DMS153 (cell line): ENCODE data around the gene KCNIP4.

Source experiments
- DNase-seq: peaks from one replicate; lab custom pipeline; 2025; lab: John Stamatoyannopoulos, UW

The KCNIP4 gene

DNA sequence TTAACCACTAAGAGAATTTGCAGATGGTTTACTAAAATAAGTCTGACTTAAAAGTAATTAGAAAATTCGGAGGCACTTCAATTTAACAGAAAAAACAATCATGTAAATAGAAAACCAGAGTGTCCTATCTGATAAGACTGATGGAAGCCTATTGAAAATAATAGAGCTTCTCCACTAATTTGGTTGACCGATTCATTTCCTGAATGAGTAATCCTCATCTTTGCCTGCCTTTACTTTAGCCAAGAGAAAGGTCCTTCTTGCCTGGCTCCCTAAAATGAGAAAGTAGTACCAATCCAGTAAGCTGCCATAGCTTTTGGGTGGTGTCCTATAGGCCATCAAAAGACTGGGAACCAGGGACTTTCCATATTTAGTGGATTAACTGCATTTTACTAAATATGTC lies 48.4 kb downstream of the KCNIP4 start:
- DNase-seq, result no peak

DNA sequence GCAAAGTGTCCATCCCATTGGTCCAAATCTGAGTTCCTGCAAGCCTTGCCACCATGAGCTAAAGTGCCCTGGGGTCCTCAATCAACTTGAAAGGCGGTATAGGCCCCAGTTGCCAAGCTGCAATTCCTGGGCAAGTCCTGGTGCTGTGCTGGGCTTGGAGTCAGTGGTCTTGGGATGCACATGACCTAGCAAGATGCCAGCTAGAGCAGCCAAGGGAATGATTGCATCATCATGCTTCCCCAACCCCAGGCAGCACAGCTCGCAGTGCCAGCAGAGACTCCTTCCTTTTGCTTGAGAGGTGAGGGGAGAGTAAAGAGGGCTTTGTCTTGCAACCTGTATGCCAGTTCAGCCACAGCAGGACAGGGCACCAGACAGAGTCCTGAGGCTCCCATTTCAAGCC lies 50.5 kb downstream of the KCNIP4 start:
- DNase-seq, result no peak

DNA sequence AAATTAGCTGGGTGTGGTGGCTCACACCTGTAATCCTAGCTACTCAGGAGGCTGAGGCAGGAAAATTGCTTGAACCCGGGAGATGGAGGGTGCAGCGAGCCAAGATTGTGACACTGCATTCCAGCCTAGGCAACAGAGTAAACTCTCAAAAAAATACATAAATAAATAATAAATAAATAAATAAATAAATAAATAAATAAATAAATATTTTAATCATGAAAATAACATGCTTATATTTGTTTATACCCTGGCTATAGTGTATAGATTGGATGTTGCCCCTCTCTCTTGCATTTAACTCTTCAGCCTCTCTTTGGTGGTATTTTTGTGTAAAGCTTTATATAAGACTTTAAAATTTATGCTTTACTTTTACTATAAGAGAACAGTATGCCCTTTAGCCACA lies 51.8 kb downstream of the KCNIP4 start:
- DNase-seq, result no peak

DNA sequence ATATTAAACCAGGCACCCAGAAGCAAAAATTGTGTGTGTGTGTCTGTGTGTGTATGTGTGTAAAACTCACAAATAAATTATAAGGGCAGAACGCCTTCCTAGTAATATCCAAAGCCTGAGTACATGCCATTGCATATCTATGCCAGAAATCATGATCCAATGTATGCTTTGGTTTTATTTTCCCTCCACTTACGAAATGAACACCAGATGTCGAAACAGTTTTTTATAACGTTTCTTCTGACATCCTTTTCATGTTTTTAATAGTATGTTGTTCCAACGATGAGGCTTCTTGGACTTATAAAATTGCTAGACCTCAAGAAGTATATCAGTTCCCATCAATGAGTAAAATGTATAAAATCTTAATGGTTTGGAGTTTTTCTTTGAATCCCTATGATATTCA lies 55.4 kb downstream of the KCNIP4 start:
- no peak for DNase-seq

DNA sequence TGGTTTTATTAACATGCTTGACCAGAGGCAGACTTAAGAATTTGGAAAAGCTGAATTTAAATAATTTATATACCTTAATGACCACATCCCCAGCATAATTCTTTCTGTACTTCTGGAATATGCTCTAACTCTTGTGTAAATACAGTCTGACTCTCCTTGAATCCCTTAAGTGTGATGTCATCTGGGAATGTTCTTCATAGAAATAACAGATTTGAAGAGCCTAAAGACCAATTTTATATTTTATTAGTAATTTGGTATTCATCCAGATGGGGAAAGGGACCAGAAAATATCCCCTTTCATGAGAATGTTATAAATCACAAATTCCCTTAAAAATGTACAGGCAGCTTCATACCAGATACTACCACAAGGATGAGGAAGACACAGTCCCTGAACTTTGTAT lies 58.3 kb downstream of the KCNIP4 start:
- DNase-seq, result no peak

- DNase-seq, result no peak
Measured at GRCh38 chr4:21888195-21888976, 60.2 kb downstream of the KCNIP4 start.

- no peak for DNase-seq
Measured at GRCh38 chr4:21887481-21887880, 61.1 kb downstream of the KCNIP4 start.

GRCh38 chr4:21885770-21886169 lies 62.8 kb downstream of the KCNIP4 start:
- no peak for DNase-seq

DNA sequence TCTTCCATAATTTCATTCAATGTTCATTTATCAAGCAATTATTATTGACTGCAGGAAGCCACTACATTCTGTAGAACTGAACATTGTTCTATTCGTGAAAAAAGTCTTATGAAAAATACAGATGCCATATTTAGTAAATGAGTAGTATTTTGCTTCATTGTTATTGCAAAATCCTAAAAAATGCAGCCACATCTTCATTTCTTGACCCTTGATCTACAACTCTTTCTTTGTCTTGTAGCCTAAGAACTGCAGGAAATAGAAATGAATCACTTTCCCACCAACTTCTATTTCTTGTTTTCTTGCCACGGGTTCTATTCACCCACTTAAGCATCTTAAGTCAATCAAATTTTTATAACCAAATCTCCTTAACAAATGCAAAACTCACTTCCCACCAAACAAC lies 63.3 kb downstream of the KCNIP4 start:
- DNase-seq, result no peak

- DNase-seq, result no peak
Measured at GRCh38 chr4:21884615-21885014, 64.0 kb downstream of the KCNIP4 start.

DNA sequence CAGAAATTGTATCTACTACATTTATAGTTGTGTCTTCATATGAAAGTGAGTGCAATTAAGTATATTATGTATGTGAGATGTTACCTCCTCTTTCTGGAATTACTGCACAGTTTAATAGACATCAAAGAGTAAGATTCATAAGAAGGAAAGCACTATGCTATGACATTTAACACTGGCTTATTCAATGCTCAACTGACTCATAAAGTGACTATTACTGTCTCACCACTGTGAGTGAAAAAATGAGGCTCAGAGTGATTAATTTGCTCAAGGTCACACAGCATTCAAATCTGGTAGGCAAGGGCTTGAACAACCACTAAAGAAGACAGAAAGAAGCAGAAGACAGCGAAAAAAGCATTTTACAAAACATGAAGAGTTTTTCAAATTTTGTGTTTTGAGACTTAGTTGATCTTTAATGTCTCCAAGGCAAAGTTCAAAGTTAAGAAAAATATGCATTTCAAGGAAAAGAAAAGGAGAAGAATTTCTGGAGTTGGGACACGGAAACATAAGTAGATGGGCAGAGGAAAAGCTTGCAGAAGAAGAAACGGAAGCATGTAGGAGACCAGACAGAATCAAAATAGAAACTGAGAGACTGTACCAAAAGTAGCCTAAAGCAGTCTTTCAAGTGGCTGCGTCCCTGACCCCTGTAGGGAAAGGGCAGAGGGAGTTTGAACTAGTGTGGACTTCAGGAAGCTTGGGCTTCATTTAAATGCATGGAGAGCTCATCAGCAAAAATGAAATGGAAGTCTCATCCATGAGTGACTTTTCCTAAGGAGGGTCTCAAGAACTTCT lies 66.3 kb downstream of the KCNIP4 start:
- no peak for DNase-seq

GRCh38 chr4:21879187-21879586 lies 69.4 kb downstream of the KCNIP4 start:
- DNase-seq, result no peak

- no peak for DNase-seq
Measured at GRCh38 chr4:21876711-21877110, 71.9 kb downstream of the KCNIP4 start.

- no peak for DNase-seq
Measured at GRCh38 chr4:21873145-21873544, 75.4 kb downstream of the KCNIP4 start.

GRCh38 chr4:21872101-21872500 lies 76.5 kb downstream of the KCNIP4 start:
- no peak for DNase-seq

- DNase-seq, result no peak
Measured at GRCh38 chr4:21869978-21870745, 78.4 kb downstream of the KCNIP4 start.

- no peak for DNase-seq
Measured at GRCh38 chr4:21864686-21865085, 83.9 kb downstream of the KCNIP4 start.

DNA sequence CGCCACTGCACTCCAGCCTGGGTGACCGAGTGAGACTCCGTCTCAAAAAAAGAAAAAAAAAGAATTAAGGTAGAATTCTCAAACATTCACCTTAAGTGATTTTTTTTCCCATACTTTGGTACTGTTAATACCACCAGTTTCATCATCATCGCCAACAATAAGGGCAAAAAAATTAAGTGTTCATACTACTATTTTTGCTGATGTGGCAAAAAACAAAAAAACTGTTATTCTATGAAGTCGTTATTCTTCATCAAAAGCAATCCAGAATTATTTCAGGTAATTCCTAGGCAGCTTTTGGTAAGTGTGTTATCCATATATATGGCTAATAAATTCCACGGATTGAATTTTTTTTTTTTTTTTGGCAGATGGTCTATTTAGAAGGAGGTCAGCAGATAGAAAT lies 85.7 kb downstream of the KCNIP4 start:
- DNase-seq, result no peak

DNA sequence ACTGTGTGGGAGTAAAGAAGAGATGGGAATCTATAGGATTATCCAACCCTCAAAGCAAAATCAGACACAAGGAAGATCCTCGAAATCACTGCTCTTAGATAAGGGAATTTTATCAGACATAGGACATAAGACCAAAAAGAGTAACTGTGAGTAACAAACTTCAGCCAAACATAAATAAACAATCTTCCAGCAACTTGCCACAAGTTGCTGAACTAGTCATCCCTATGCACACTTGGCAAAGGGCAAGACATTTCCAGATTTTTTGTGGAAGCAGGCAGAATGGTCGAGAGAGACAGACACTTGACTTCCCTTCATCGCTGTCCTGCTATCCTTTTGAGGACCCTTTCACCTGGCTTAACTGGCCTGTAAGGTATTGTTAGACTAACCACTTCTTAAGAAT lies 89.6 kb downstream of the KCNIP4 start:
- no peak for DNase-seq

DNA sequence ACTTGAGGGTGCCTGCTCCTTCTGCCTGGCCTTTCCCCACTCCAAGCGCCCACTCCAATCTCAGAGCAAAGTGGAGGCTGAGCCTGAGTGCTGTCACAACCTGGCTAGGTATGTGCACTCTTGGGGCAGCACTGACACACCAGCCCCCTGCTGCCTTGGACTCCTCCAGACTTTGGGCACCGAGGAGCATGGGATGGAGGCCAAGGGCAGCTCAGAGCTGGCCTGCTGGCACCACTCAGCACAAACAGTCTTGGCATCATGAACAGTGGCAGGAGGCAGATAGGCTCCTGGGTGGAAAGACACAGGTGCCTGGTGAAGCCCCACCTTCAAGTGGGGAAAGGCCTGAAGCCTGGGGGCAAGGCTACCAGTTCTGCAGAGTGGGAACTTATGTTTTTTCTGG lies 91.8 kb downstream of the KCNIP4 start:
- DNase-seq, result no peak

- no peak for DNase-seq
Measured at GRCh38 chr4:21856301-21856700, 92.3 kb downstream of the KCNIP4 start.

- DNase-seq, result no peak
Measured at GRCh38 chr4:21849077-21849476, 99.5 kb downstream of the KCNIP4 start.

DNA sequence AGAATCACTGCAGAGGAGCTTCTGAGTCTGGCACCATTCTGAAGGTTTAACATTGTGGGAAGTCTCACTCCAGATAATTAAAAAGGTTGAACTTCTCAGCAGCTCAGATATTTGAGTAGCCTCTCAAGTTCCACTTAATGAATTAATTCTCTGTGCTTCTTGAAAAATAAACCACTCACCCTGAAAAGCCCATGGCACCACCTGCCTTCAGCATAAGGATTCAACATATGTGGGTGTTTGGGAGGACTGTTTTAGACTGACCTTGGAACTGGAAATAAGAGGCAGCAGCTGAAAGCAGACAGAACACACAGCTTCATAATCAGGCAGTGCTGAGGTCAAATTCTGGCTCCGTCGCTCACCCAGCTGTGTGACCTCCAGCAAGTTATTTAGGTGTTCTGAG lies 100.6 kb downstream of the KCNIP4 start:
- no peak for DNase-seq
